HepG2 (cell line): ENCODE measurements around the gene TTLL11. TPM values are rescaled to one million over a fixed set of nuclear protein-coding genes. Genes with fewer than 3 reads are reported as not detected.
A peak's percentile ranks its signal among the peaks of the same experiment; 100 is the strongest.

Experiments used
- ATAC-seq: fragments of 200-7000 bp; cut with Tn5 transposase; 3 replicates; pipeline ENCODE4 v1.9.1; 2020; ENCODE audit warnings: mild to moderate bottlenecking, moderate library complexity
- BruUV-seq: library from RNA; stranded (reverse); fragments of 400-500 nt; replicated peaks from 2 replicates; lab custom pipeline; 2021; lab: Mats Ljungman, UMichigan
- CTCF ChIA-PET: fragments of 300-600 bp; formaldehyde crosslinking; extraction: SDS; loops from one replicate; lab custom pipeline; 2021; ENCODE audit warnings: low total read pairs, inconsistent platforms, low intra/inter-chr PET ratio; lab: Yijun Ruan, JAX
- POLR2A ChIA-PET: fragments of 350-600 bp; sonication (Branson Sonifier 250); formaldehyde crosslinking; loops from one replicate; lab custom pipeline; 2020; ENCODE audit warnings: antibody characterized with exemption, inconsistent platforms; lab: Yijun Ruan, JAX
- DNase-seq: peaks from one replicate; pipeline ENCODE4 v3.0.0-alpha.2; 2015; ENCODE audit warnings: low spot score
- FAIRE-seq: peaks from 3 replicates; lab custom pipeline; 2011; peaks lifted over from hg19 to GRCh38; lab: Jason Lieb, UNC
- H2AFZ ChIP-seq: one replicate; pipeline ENCODE4 v1.6.1; 2011; ENCODE audit warnings: low read length, inconsistent platforms
- H3K27ac ChIP-seq: fragments of 300-600 bp; 3 replicates; pipeline ENCODE4 v1.8.0; 2011; ENCODE audit warnings: mixed run types, mild to moderate bottlenecking, mixed read lengths, low read length, inconsistent platforms; ENCODE audit not compliant: insufficient read depth; ENCODE audit errors: extremely low read length
- H3K27me3 ChIP-seq, 2 experiments: fragments of 200-600 bp in 1 of 2; 2 replicates in 1 of 2; 3 replicates in 1 of 2; pipeline versions ENCODE4 v1.6.0 to v1.8.0; 2011; ENCODE audit warnings: low read length in 2 of 2, mild to moderate bottlenecking in 2 of 2, moderate library complexity in 2 of 2, inconsistent platforms in 1 of 2; ENCODE audit not compliant: insufficient read depth in 2 of 2, control insufficient read depth in 1 of 2
- H3K36me3 ChIP-seq, 2 experiments: fragments of 200-600 bp in 1 of 2; replicated peaks in 1 of 2; 2 replicates in 1 of 2; 3 replicates in 1 of 2; pipeline versions ENCODE4 v1.5.1 to v1.8.0; 2011; ENCODE audit warnings: low read length in 2 of 2, inconsistent platforms in 1 of 2; ENCODE audit not compliant: insufficient read depth in 2 of 2, control insufficient read depth in 1 of 2
- H3K4me1 ChIP-seq: 2 replicates; pipeline ENCODE4 v1.5.1; 2012; ENCODE audit warnings: low read length, inconsistent platforms; ENCODE audit not compliant: insufficient read depth
- H3K4me2 ChIP-seq: 2 replicates; pipeline ENCODE4 v1.6.0; 2011; ENCODE audit warnings: low read depth, low read length, inconsistent platforms
- H3K4me3 ChIP-seq, 3 experiments: fragments of 200-600 bp in 1 of 3; sonication (generic), shearing (Covaris generic) in 1 of 3; replicated peaks in 1 of 3; 2 replicates each; pipeline ENCODE4 v1.5.1; 2011 to 2016; ENCODE audit warnings: low read length in 3 of 3, inconsistent platforms in 2 of 3, low read depth in 2 of 3, mild to moderate bottlenecking in 2 of 3, control low read depth in 1 of 3, mixed read lengths in 1 of 3; ENCODE audit not compliant: insufficient read depth in 1 of 3
- H3K79me2 ChIP-seq: one replicate; pipeline ENCODE4 v1.6.1; 2011; ENCODE audit warnings: low read length, inconsistent platforms; ENCODE audit not compliant: insufficient read depth
- H3K9ac ChIP-seq: 2 replicates; pipeline ENCODE4 v1.6.0; 2011; ENCODE audit warnings: mild to moderate bottlenecking, low read depth, low read length, inconsistent platforms; ENCODE audit not compliant: insufficient read depth
- H3K9me3 ChIP-seq: 2 replicates; pipeline ENCODE4 v1.5.1; 2012; ENCODE audit warnings: mild to moderate bottlenecking, low read length
- H4K20me1 ChIP-seq: 2 replicates; pipeline ENCODE4 v1.6.0; 2011; ENCODE audit warnings: inconsistent platforms, mild to moderate bottlenecking, low read length, moderate library complexity; ENCODE audit not compliant: insufficient read depth
- CEBPG ChIP-seq: IDR thresholded peaks from 2 replicates; pipeline ENCODE4 v1.6.1; 2016
- DZIP1 ChIP-seq: sonication (generic); formaldehyde crosslinking; IDR thresholded peaks from 2 replicates; pipeline ENCODE4 v1.5.0; 2020; ENCODE audit warnings: mild to moderate bottlenecking, missing genetic modification reagents
- EP300 ChIP-seq, 3 experiments: sonication (generic) in 1 of 3; formaldehyde crosslinking in 1 of 3; IDR thresholded peaks; 2 replicates each; pipeline versions ENCODE4 v1.5.1 to v1.6.1; 2011 to 2020; ENCODE audit warnings: low read depth in 2 of 3, low read length in 2 of 3, borderline replicate concordance in 1 of 3, improper control_type of control experiment in 1 of 3, mild to moderate bottlenecking in 1 of 3, missing genetic modification reagents in 1 of 3, moderate library complexity in 1 of 3
- GMEB2 ChIP-seq: IDR thresholded peaks from 2 replicates; pipeline ENCODE4 v1.6.1; 2016; ENCODE audit warnings: missing biosample characterization, missing genetic modification reagents, low read depth
- HHEX ChIP-seq: IDR thresholded peaks from 2 replicates; pipeline ENCODE4 v1.6.1; 2016; ENCODE audit warnings: control low read depth
- KLF16 ChIP-seq, 2 experiments: sonication (generic) in 1 of 2; formaldehyde crosslinking in 1 of 2; IDR thresholded peaks; 2 replicates each; pipeline versions ENCODE4 v1.6.1 to v1.8.0; 2016 to 2023; ENCODE audit warnings: missing genetic modification reagents in 2 of 2, missing compliant biosample characterization in 1 of 2
- MED1 ChIP-seq: sonication (generic); formaldehyde crosslinking; IDR thresholded peaks from 2 replicates; pipeline ENCODE4 v1.4.0; 2020; ENCODE audit warnings: missing genetic modification reagents
- SOX6 ChIP-seq, 2 experiments: fragments of 450-650 bp in 1 of 2; sonication (generic) in 1 of 2; formaldehyde crosslinking in 1 of 2; IDR thresholded peaks; 2 replicates each; pipeline versions ENCODE4 v1.4.0 to v1.6.1; 2017 to 2020; ENCODE audit warnings: antibody characterized with exemption in 1 of 2, mild to moderate bottlenecking in 1 of 2, missing genetic modification reagents in 1 of 2
- ZNF142 ChIP-seq: sonication (generic); formaldehyde crosslinking; IDR thresholded peaks from 2 replicates; pipeline ENCODE4 v1.4.0; 2020; ENCODE audit warnings: missing genetic modification reagents
- ZNF33B ChIP-seq: sonication (generic); formaldehyde crosslinking; IDR thresholded peaks from 2 replicates; pipeline ENCODE4 v1.5.1; 2020; ENCODE audit warnings: mild to moderate bottlenecking, missing genetic modification reagents
- WGBS: methylation state at CpG from one replicate; pipeline ENCODE4 v1.1.6; 2017; ENCODE audit warnings: low lambda C conversion rate; 5-methylcytosine and 5-hydroxymethylcytosine counted together
- in situ Hi-C: cut with HindIII; loops from 2 replicates; pipeline ENCODE4 v1.10.0; 2017; ENCODE audit warnings: low pct_unique_long_range_greater_than_20kb; ENCODE audit not compliant: extremely low pct_ligation_motif_present
- intact Hi-C: fragments of 100-400 bp; cut with micrococcal nuclease; formaldehyde crosslinking; loops from one replicate; pipeline ENCODE4 v1.10.0; 2022; ENCODE audit not compliant: unreplicated experiment
- polyA plus RNA-seq, 8 experiments: library from polyadenylated mRNA; depleted of rRNA in 3 of 8; stranded (reverse) in 7 of 8; unstranded in 1 of 8; fragments of >200 nt; fragmentation: Illumina TruSeq in 4 of 8; extraction: Trizol in 4 of 8; gene quantifications; 2 replicates each; pipeline versions ENCODE4 v1.2.1 to v1.2.3, GENCODE V29; 2011 to 2016; ENCODE audit warnings: low read depth in 4 of 8, missing spikeins in 1 of 8, mixed read lengths in 1 of 8; ENCODE audit not compliant: insufficient read depth in 1 of 8
- total RNA-seq, 5 experiments: library from RNA; depleted of rRNA; stranded (reverse); fragments of >200 nt; fragmentation: Illumina TruSeq; extraction: Trizol; gene quantifications; 2 replicates each; pipeline ENCODE4 v1.2.3, GENCODE V29; 2016; ENCODE audit warnings: low read depth in 1 of 5

TTLL11 gene
- total and polyA plus RNA-seq, 2 of the 13 experiments (the other 11 are each of a cell fraction or from before 2014, with no cell fraction given) = 4.5 to 5.2 TPM

GRCh38 chr9:122099271-122099869, 6.3 kb upstream of the TTLL11 start (continued):
- TF ChIP-seq ZNF33B = no peak
- no peak for TF ChIP-seq GMEB2 (CRISPR knock-in tag)

GRCh38 chr9:122097679-122098315, 4.7 kb upstream of the TTLL11 start:
- Histone ChIP-seq H3K27ac (no peak overlapping the region), H3K4me3 (no peak overlapping the region), H3K9me3 (no peaks in the 10 kb centered on the region), H3K27me3 (peaks cover 0 to 13% of the 10 kb centered on the region in 2 experiments), H2AFZ (no peak overlapping the region), H4K20me1 (no peaks in the 10 kb centered on the region), H3K9ac (no peak overlapping the region; the same call in 1 of the 2 replicates), H3K79me2 (no peaks in the 10 kb centered on the region), H3K4me1 (peaks cover 29% of the 10 kb centered on the region), H3K4me2 (peak overlapping the region; percentile 32; the same call in 1 of the 2 replicates), H3K36me3 (no peaks in the 10 kb centered on the region)
- WGBS = 5% methylated on average over 8 of the region's 8 CpGs
- FAIRE-seq = no peak
- no peak for ATAC-seq
- intact Hi-C loops (loop anchor here (5.0 kb wide), 3 partner anchors 165 to 715 kb away; partner anchors contain the start of genes MRRF and RBM18), in situ Hi-C loops (loop anchor here (5.0 to 10.0 kb wide), 2 partner anchors 250 to 357 kb away; no protein-coding TSS in a partner anchor)
- CTCF ChIA-PET = interaction anchor here (4.0 kb wide), 1 partner anchor 26 kb away, joined by 87 read pairs; no protein-coding TSS in a partner anchor
- POLR2A ChIA-PET = interaction anchor here (1.2 kb wide), 1 partner anchor 27 kb away, joined by 3 read pairs; no protein-coding TSS in a partner anchor
- no peak for DNase-seq
- BruUV-seq = no TSS peak
- no peak for TF ChIP-seq EP300 (IDR thresholded peaks at IDR 0.05; ENCODE audit: low read depth in 2 of 2, low read length in 2 of 2)
- TF ChIP-seq EP300 (CRISPR knock-in tag; IDR thresholded peaks at IDR 0.05; ENCODE audit: borderline replicate concordance) = no peak
- TF ChIP-seq DZIP1 (CRISPR knock-in tag) = no peak
- no peak for TF ChIP-seq MED1 (CRISPR knock-in tag)
- TF ChIP-seq HHEX (CRISPR knock-in tag) = no peak
- TF ChIP-seq SOX6 (IDR thresholded peaks at IDR 0.05) = no peak
- TF ChIP-seq SOX6 (CRISPR knock-in tag; IDR thresholded peaks at IDR 0.05) = peak; percentile 59
- no peak for TF ChIP-seq KLF16 (CRISPR knock-in tag; IDR thresholded peaks at IDR 0.05)
- TF ChIP-seq CEBPG (CRISPR knock-in tag) = peak; percentile 19; the same call in 1 of the 2 replicates
- peak; percentile 83 for TF ChIP-seq ZNF142 (CRISPR knock-in tag)
